PC-3 (cell line): ENCODE results near the gene TRAF3.

Experiments used
- EZH2 ChIP-seq: fragments of 300-600 bp; sonication (generic); IDR thresholded peaks from one replicate; pipeline ENCODE4 v1.6.1; 2017; ENCODE audit warnings: antibody characterized with exemption, mild to moderate bottlenecking, low read length; ENCODE audit not compliant: unreplicated experiment
- EZH2phosphoT487 ChIP-seq: fragments of 300-600 bp; sonication (generic); IDR thresholded peaks from 2 replicates; pipeline ENCODE4 v1.6.1; 2018; ENCODE audit warnings: mild to moderate bottlenecking, antibody characterized with exemption, low read length, borderline replicate concordance

GRCh38 chr14:102805941-102806340, 28.7 kb downstream of the TRAF3 start:
- TF ChIP-seq EZH2phosphoT487: no peak
- no peak for TF ChIP-seq EZH2
